Gastrocnemius medialis (tissue), 4 donors: ENCODE data around the gene ZNF516.

Experiments
- CTCF ChIP-seq, 5 experiments: fragments of 450-650 bp in 3 of 5; fragments of 200-600 bp in 2 of 5; sonication (generic) in 2 of 5; IDR thresholded peaks in 4 of 5; conservative IDR thresholded peaks in 1 of 5; 1 replicate in 4 of 5; 2 replicates in 1 of 5; pipeline ENCODE4 v1.5.1; 2016 to 2019; ENCODE audit warnings: antibody characterized with exemption in 5 of 5, mild to moderate bottlenecking in 3 of 5, moderate library complexity in 3 of 5
- POLR2A ChIP-seq, 2 donors: fragments of 450-650 bp; IDR thresholded peaks; one replicate each; pipeline ENCODE4 v1.6.1; 2017; ENCODE audit warnings: antibody characterized with exemption in 2 of 2, mild to moderate bottlenecking in 2 of 2, moderate library complexity in 2 of 2

GRCh38 chr18:76421685-76422078 lies 73.4 kb downstream of the ZNF516 start:
- TF ChIP-seq POLR2A (IDR thresholded peaks at IDR 0.05): no peak
- TF ChIP-seq CTCF (IDR thresholded peaks at IDR 0.05 in 4 of 5, conservative IDR thresholded peaks at IDR 0.05 in 1 of 5): no peak
